Fibroblast of the aortic adventitia (primary cell): ENCODE data around the gene ARHGAP15. TPM values are rescaled to one million over a fixed set of nuclear protein-coding genes. Genes with fewer than 3 reads are reported as not detected.

Source experiments
- DNase-seq: peaks from one replicate; pipeline ENCODE4 v3.0.0-alpha.2; 2010; ENCODE audit warnings: low read depth
- H3K4me3 ChIP-seq: 2 replicates; pipeline ENCODE4 v1.5.1; 2011; ENCODE audit warnings: low read depth, mild to moderate bottlenecking, control low read depth, low read length, moderate library complexity
- CTCF ChIP-seq: IDR thresholded peaks from 2 replicates; pipeline ENCODE4 v1.5.1; 2011; ENCODE audit warnings: mild to moderate bottlenecking, low read length, control low read depth, inconsistent platforms; ENCODE audit not compliant: insufficient read depth
- total RNA-seq: library from RNA; depleted of rRNA; stranded (reverse); fragments of >200 nt; gene quantifications from 2 replicates; pipeline ENCODE4 v1.2.3, GENCODE V29; 2012; ENCODE audit warnings: low replicate concordance

The ARHGAP15 gene
- total RNA-seq, 1 donor: not detected

GRCh38 chr2:143545949-143546255 lies 416.7 kb downstream of the ARHGAP15 start:
- no peak overlapping the region for H3K4me3 ChIP-seq
- no peak for DNase-seq
- no peak for TF ChIP-seq CTCF

GRCh38 chr2:143548032-143548431 lies 418.8 kb downstream of the ARHGAP15 start:
- no peak for TF ChIP-seq CTCF
- no peak overlapping the region for H3K4me3 ChIP-seq
- no peak for DNase-seq

GRCh38 chr2:143550500-143550899 lies 421.3 kb downstream of the ARHGAP15 start:
- no peak overlapping the region for H3K4me3 ChIP-seq
- DNase-seq: no peak
- no peak for TF ChIP-seq CTCF

GRCh38 chr2:143551971-143552650 lies 422.9 kb downstream of the ARHGAP15 start:
- no peak for DNase-seq
- no peak overlapping the region for H3K4me3 ChIP-seq
- no peak for TF ChIP-seq CTCF

GRCh38 chr2:143553261-143553660 lies 424.0 kb downstream of the ARHGAP15 start:
- no peak for TF ChIP-seq CTCF
- no peak overlapping the region for H3K4me3 ChIP-seq
- no peak for DNase-seq

GRCh38 chr2:143558665-143559064 lies 429.4 kb downstream of the ARHGAP15 start:
- TF ChIP-seq CTCF: no peak
- DNase-seq: peak; percentile 56
- no peak overlapping the region for H3K4me3 ChIP-seq

- no peak overlapping the region for H3K4me3 ChIP-seq
- TF ChIP-seq CTCF: no peak
- no peak for DNase-seq
Measured at GRCh38 chr2:143559147-143559546, 429.9 kb downstream of the ARHGAP15 start.
